Measurements from ENCODE around the gene MRPS34. TPM values are rescaled to one million over a fixed set of nuclear protein-coding genes. Genes with fewer than 3 reads are reported as not detected.

MRPS34 gene
- total and polyA plus RNA-seq, 4 donors, result 40.1 to 110 (median 100) TPM

DNA sequence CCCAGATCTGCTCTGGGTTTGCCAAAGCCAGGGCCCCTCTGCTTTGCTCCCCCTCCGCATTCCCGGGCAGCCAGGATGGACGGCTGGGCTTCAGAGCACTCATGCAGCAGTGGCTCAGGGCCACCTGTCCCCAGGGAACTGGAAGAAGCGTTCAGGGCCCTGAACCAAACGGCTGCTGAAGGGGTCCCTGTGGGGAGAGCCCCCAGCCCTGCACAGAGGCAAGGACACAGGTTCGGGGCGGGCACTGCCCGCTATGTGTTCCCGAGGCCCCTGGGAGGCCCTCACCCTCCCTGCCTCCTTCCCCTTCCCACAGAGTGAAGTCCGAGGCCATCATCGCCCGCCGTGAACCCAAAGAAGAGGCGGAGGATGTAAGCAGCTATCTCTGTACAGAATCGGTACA is 12.0 kb downstream of the MRPS34 start:
- Histone ChIP-seq H3K27ac (ENCODE audit: low read depth in 1 of 2, low read length in 1 of 2) (no peak overlapping the region), H3K36me3 (ENCODE audit: control insufficient read depth in 4 of 4, insufficient read depth in 4 of 4, low read length in 4 of 4) (peaks cover 0 to 67% (median 23%) of the 10 kb centered on the region in 4 donors), H3K9me3 (ENCODE audit: control insufficient read depth in 4 of 4, insufficient read depth in 3 of 4, low read length in 3 of 4) (no peaks in the 10 kb centered on the region), H3K4me3 (no peak overlapping the region), H3K4me1 (ENCODE audit: control insufficient read depth in 5 of 5, insufficient read depth in 5 of 5, low read length in 5 of 5) (no peaks in the 10 kb centered on the region), H3K27me3 (ENCODE audit: control insufficient read depth in 3 of 3, insufficient read depth in 3 of 3, low read length in 2 of 3) (no peaks in the 10 kb centered on the region), H3K9ac (ENCODE audit: insufficient read depth in 1 of 2, low read length in 2 of 2) (no peak overlapping the region)
- DNase-seq (no peak), ATAC-seq (ENCODE audit: insufficient read depth, low FRiP score) (no peak)
- WGBS, 2 donors, result 95% methylated on average over 14 to 15 of the region's 15 CpGs
- TF ChIP-seq, protein P1, sequence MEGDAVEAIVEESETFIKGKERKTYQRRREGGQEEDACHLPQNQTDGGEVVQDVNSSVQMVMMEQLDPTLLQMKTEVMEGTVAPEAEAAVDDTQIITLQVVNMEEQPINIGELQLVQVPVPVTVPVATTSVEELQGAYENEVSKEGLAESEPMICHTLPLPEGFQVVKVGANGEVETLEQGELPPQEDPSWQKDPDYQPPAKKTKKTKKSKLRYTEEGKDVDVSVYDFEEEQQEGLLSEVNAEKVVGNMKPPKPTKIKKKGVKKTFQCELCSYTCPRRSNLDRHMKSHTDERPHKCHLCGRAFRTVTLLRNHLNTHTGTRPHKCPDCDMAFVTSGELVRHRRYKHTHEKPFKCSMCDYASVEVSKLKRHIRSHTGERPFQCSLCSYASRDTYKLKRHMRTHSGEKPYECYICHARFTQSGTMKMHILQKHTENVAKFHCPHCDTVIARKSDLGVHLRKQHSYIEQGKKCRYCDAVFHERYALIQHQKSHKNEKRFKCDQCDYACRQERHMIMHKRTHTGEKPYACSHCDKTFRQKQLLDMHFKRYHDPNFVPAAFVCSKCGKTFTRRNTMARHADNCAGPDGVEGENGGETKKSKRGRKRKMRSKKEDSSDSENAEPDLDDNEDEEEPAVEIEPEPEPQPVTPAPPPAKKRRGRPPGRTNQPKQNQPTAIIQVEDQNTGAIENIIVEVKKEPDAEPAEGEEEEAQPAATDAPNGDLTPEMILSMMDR (IDR thresholded peaks at IDR 0.05; ENCODE audit: control extremely low read depth, extremely low read depth), result no peak

DNA sequence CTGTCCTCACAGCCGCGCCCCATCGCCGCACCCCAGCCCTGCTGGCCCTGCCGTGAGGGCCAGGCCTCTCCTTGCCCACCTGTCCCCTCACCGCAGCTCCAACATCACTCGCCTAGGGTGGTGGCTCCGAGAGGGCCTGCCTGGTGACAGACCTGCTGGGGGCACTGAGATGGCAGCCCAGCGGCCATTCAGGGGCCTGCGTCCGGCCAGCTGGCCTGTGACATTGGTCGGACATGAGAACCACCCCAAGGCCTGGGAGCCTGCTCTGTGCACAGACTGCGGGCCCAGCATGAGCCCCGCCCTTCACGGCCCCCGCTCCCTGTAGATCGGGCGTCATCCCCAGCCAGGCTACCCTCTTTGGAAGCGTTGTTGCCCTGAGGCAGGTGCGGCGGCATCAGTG is 13.4 kb downstream of the MRPS34 start:
- WGBS, 2 donors, result 95 to 98% methylated on average over 17 to 21 of the region's 21 CpGs
- H3K36me3 ChIP-seq (ENCODE audit: control insufficient read depth in 4 of 4, insufficient read depth in 4 of 4, low read length in 4 of 4), result peaks cover 0 to 55% (median 17%) of the 10 kb centered on the region in 4 donors
- no peak overlapping the region for H3K4me3 ChIP-seq
- H3K9me3 ChIP-seq (ENCODE audit: control insufficient read depth in 4 of 4, insufficient read depth in 3 of 4, low read length in 3 of 4), result no peaks in the 10 kb centered on the region
- no peak overlapping the region for H3K9ac ChIP-seq (ENCODE audit: insufficient read depth in 1 of 2, low read length in 2 of 2)
- TF ChIP-seq, protein P1 (IDR thresholded peaks at IDR 0.05; ENCODE audit: control extremely low read depth, extremely low read depth), result no peak
- no peaks in the 10 kb centered on the region for H3K27me3 ChIP-seq (ENCODE audit: control insufficient read depth in 3 of 3, insufficient read depth in 3 of 3, low read length in 2 of 3)
- no peaks in the 10 kb centered on the region for H3K4me1 ChIP-seq (ENCODE audit: control insufficient read depth in 5 of 5, insufficient read depth in 5 of 5, low read length in 5 of 5)
- ATAC-seq (ENCODE audit: insufficient read depth, low FRiP score), result no peak
- no peak for DNase-seq
- H3K27ac ChIP-seq (ENCODE audit: low read depth in 1 of 2, low read length in 1 of 2), result no peak overlapping the region

- 94 to 97% methylated on average over 18 of the region's 18 CpGs for WGBS, 2 donors
- H3K4me1 ChIP-seq (ENCODE audit: control insufficient read depth in 5 of 5, insufficient read depth in 5 of 5, low read length in 5 of 5), result no peaks in the 10 kb centered on the region
- H3K36me3 ChIP-seq (ENCODE audit: control insufficient read depth in 4 of 4, insufficient read depth in 4 of 4, low read length in 4 of 4), result peaks cover 0 to 53% (median 14%) of the 10 kb centered on the region in 4 donors
- H3K27ac ChIP-seq (ENCODE audit: low read depth in 1 of 2, low read length in 1 of 2), result no peak overlapping the region
- no peaks in the 10 kb centered on the region for H3K27me3 ChIP-seq (ENCODE audit: control insufficient read depth in 3 of 3, insufficient read depth in 3 of 3, low read length in 2 of 3)
- no peak overlapping the region for H3K4me3 ChIP-seq
- no peaks in the 10 kb centered on the region for H3K9me3 ChIP-seq (ENCODE audit: control insufficient read depth in 4 of 4, insufficient read depth in 3 of 4, low read length in 3 of 4)
- TF ChIP-seq, protein P1 (IDR thresholded peaks at IDR 0.05; ENCODE audit: control extremely low read depth, extremely low read depth), result no peak
- ATAC-seq (ENCODE audit: insufficient read depth, low FRiP score), result no peak
- no peak overlapping the region for H3K9ac ChIP-seq (ENCODE audit: insufficient read depth in 1 of 2, low read length in 2 of 2)
- DNase-seq, result no peak
Observed at GRCh38 chr16:1758923-1759322, 14.0 kb downstream of the MRPS34 start.

All from lung (tissue), 12 donors.